ENCODE measurements around the gene DUSP9. TPM values are rescaled to one million over a fixed set of nuclear protein-coding genes. Genes with fewer than 3 reads are reported as not detected.

DUSP9 gene
- total RNA-seq, 1 donor from 2014 or later: not detected

DNA sequence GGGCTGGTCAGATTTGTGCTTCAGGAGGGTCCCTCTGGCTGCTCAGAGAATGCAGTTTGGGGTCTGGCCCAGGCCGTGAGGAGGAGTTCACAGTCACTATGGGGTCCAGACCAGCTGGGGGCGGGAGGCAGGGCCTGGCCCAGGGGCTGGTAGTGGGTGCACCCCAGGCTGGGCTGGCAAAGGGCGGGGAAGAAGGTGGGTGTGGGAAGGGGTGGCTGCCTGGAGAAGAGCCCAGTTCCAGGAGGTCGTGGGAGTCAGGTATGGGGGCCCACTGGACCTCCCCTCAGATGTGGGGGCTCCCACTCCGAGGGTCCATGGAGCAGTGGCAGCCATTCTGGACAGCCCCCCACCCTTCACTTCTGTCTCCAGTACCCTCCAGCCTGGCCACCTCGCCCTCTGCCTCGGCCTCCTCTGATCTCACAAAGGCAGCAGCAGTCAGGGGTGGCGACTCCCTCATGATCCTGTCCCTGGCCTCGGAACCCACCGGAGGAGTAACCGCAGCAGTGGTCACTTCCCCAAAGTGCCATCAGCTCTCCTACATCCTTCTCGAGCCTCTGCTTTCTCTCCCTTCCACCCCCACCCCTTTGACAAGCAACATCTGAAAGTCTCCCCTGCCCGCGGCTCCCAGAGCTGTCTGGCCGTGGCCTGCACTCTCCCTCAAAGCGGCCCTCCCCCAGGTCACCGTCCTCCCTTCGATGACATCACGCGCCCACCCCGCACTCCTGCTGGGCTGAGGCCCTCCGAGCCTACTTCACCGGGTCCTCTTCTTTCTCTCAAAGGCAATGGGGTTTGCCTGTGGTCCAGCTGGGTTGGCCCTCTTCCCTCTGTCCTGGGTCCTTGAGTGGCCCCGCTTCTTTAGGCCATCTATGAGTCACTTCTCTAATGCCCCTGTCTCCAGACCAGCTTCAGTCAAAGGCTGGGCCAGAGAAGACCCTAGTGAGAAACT is 39.0 kb downstream of the DUSP9 start:
- no peaks in the 10 kb centered on the region for H3K36me3 ChIP-seq
- no peaks in the 10 kb centered on the region for H3K4me1 ChIP-seq
- H3K27me3 ChIP-seq: no peaks in the 10 kb centered on the region
- no peak overlapping the region for H3K27ac ChIP-seq
- intact Hi-C loops (cut with DNase I): no loop called here
- H3K4me3 ChIP-seq: no peak overlapping the region
- H3K9me3 ChIP-seq: no peaks in the 10 kb centered on the region
- DNase-seq: peak; percentile 37
- TF ChIP-seq CTCF (IDR thresholded peaks at IDR 0.05): no peak
- ATAC-seq: no peak

DNA sequence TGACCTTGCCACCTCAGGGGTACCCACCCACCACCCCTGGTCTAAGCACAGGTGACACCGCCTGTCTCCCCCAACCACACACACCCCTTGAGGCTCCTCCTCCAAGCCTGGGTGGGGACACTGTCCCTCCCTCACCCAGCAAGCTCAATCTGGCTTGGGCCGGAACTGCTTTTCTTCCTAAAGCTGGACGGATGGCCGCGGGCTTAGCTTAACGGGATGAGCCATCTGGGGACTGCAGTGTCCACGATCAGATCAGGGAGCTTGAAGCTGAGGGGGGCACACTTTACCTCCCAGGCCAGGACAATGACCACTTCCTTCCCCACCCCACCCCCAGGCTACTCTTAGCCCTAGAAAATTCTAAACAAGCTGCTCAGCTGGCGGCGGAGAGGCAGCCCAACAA is 39.7 kb downstream of the DUSP9 start:
- H3K36me3 ChIP-seq: no peaks in the 10 kb centered on the region
- no peak for DNase-seq
- no peak overlapping the region for H3K4me3 ChIP-seq
- H3K4me1 ChIP-seq: no peaks in the 10 kb centered on the region
- no peaks in the 10 kb centered on the region for H3K27me3 ChIP-seq
- intact Hi-C loops (cut with DNase I): no loop called here
- H3K27ac ChIP-seq: no peak overlapping the region
- no peaks in the 10 kb centered on the region for H3K9me3 ChIP-seq
- no peak for ATAC-seq
- TF ChIP-seq CTCF (IDR thresholded peaks at IDR 0.05): no peak

DNA sequence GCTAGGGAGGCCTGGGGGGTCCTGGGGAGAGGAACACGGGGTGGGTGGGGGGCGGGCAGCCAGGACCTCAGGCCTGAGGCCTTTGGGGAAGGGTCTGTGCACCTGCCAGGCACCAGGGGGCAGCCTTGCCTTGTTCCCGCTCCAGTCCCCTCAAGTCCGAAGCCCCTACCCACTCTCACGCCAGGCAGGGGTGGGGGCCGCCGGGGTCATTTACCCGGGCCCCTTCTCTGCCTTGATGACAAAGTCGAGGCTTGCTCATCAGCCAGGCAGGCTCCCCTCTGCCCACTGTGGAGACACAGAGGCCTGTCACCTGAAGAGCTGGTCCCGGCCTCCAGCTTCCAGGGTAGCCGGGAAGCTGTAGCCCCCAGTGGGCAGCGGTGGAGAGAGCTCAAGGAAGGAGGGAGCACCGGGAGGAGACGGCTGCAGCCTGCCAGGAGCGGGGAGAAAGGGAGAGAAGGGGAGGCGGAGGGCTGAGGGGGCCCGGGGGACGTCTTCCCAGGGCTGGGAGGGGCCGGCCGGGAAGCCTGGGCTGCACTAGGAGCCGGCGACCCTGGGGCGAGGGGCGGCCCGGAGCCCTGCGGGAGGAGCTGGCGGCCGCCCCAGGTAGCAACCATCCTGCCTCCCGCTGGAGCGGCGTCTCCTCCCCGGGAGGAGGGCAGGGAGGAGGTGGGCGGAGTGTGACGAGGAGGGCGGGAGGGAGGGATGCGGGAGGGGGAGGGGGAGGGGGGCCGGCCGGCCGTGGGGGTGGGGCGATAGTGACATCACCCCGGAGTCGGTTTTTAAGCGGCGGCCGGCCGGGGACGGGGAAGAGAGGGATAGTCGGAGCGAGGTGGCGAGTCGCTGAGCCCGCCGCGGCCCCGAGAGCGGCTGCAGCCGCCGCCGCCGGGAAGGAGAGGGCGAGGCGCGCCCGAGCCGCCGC is 40.4 kb downstream of the DUSP9 start, which contains the start of gene SLC6A8:
SLC6A8 (plus strand) TSS at position 806 of the 919 bp plus-strand sequence. CDS start 649 bp downstream, outside the sequence.
- ATAC-seq: peak; percentile 77

DNA sequence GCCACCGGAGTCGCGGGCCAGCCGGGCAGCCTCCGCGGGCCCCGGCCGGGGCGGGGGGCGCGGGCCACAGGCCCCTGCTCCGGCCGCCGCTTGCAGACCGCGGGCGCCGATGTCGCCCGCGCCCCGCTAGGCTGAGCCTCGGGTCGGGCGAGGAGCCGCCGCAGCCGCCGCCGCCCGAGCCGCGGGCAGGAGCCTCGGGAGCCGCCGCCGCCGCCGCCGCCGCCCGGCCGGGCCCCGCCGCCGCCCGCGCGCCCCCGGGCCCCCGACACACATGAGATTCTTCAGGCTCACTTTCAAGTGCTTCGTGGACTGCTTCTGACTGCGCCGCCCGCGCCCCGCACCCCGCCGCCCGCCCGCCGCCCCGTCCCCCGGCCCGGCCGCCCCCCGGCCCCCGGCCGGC is 41.1 kb downstream of the DUSP9 start:
- no peak for ATAC-seq
- no peak for TF ChIP-seq CTCF (IDR thresholded peaks at IDR 0.05)
- Histone ChIP-seq H3K4me1 (no peaks in the 10 kb centered on the region), H3K36me3 (no peaks in the 10 kb centered on the region), H3K27ac (no peak overlapping the region), H3K9me3 (no peaks in the 10 kb centered on the region), H3K4me3 (no peak overlapping the region), H3K27me3 (no peaks in the 10 kb centered on the region)
- no peak for DNase-seq
- intact Hi-C loops (cut with DNase I): no loop called here

More for the DNA sequence above, 40.4 kb downstream of the DUSP9 start, which contains the start of gene SLC6A8:
- peak; percentile 80 for DNase-seq
- Histone ChIP-seq H3K4me1 (no peaks in the 10 kb centered on the region), H3K27me3 (no peaks in the 10 kb centered on the region), H3K27ac (no peak within 1 kb of the TSS), H3K9me3 (no peaks in the 10 kb centered on the region), H3K4me3 (peak within 1 kb of the TSS; percentile 28), H3K36me3 (no peaks in the 10 kb centered on the region)
- intact Hi-C loops (cut with DNase I): no loop called here
- peak; percentile 36 for TF ChIP-seq CTCF (IDR thresholded peaks at IDR 0.05)

GRCh38 chrX:153688506-153688905 is 41.5 kb downstream of the DUSP9 start:
- no peak for DNase-seq
- intact Hi-C loops (cut with DNase I): no loop called here
- Histone ChIP-seq H3K9me3 (no peaks in the 10 kb centered on the region), H3K4me3 (peak overlapping the region; percentile 28), H3K27me3 (no peaks in the 10 kb centered on the region), H3K27ac (no peak overlapping the region), H3K4me1 (no peaks in the 10 kb centered on the region), H3K36me3 (no peaks in the 10 kb centered on the region)
- TF ChIP-seq CTCF (IDR thresholded peaks at IDR 0.05): no peak
- no peak for ATAC-seq
